Activated T-cell treated with anti-CD3 and anti-CD28 coated beads, Interleukin-2, amount 50 U/mL, for 24 hours (primary cell): ENCODE results near the gene ARID4A.

ENCODE experiments used
- DNase-seq: peaks from one replicate; pipeline ENCODE4 v3.0.0-alpha.2; 2020
- H3K27ac Mint-ChIP-seq: 2 replicates; pipeline ENCODE4 v1.8.0; 2020; ENCODE audit warnings: mild to moderate bottlenecking, mixed read lengths
- H3K27me3 Mint-ChIP-seq: 2 replicates; pipeline ENCODE4 v1.8.0; 2020; ENCODE audit warnings: mixed read lengths
- H3K36me3 Mint-ChIP-seq: 2 replicates; pipeline ENCODE4 v1.8.0; 2020; ENCODE audit warnings: low read depth, mixed read lengths
- H3K4me1 Mint-ChIP-seq: 2 replicates; pipeline ENCODE4 v1.8.0; 2020; ENCODE audit warnings: low read depth, mixed read lengths
- H3K4me3 Mint-ChIP-seq: 2 replicates; pipeline ENCODE4 v1.8.0; 2020; ENCODE audit warnings: mild to moderate bottlenecking, moderate library complexity, mixed read lengths
- H3K9me3 Mint-ChIP-seq: 2 replicates; pipeline ENCODE4 v1.8.0; 2020; ENCODE audit warnings: mixed read lengths

Gene ARID4A

GRCh38 chr14:58282925-58283593 lies 15.3 kb upstream of the ARID4A start:
- H3K4me3 Mint-ChIP-seq, result no peak overlapping the region
- no peaks in the 10 kb centered on the region for H3K27me3 Mint-ChIP-seq
- H3K4me1 Mint-ChIP-seq, result peaks cover 68% of the 10 kb centered on the region
- peak overlapping the region; percentile 97 for H3K27ac Mint-ChIP-seq
- peaks cover 99% of the 10 kb centered on the region for H3K36me3 Mint-ChIP-seq
- no peak for DNase-seq
- H3K9me3 Mint-ChIP-seq, result no peaks in the 10 kb centered on the region

GRCh38 chr14:58283730-58284129 lies 14.6 kb upstream of the ARID4A start:
- Mint-ChIP-seq H3K4me1 (peaks cover 75% of the 10 kb centered on the region), H3K27me3 (no peaks in the 10 kb centered on the region), H3K27ac (peak overlapping the region; percentile 97), H3K36me3 (peaks cover 99% of the 10 kb centered on the region), H3K9me3 (no peaks in the 10 kb centered on the region), H3K4me3 (no peak overlapping the region)
- no peak for DNase-seq

GRCh38 chr14:58285132-58285531 lies 13.2 kb upstream of the ARID4A start:
- Mint-ChIP-seq H3K36me3 (peaks cover 99% of the 10 kb centered on the region), H3K27ac (peak overlapping the region; percentile 81), H3K4me1 (peaks cover 82% of the 10 kb centered on the region), H3K4me3 (no peak overlapping the region), H3K9me3 (no peaks in the 10 kb centered on the region), H3K27me3 (no peaks in the 10 kb centered on the region)
- no peak for DNase-seq

GRCh38 chr14:58287607-58288042 lies 10.7 kb upstream of the ARID4A start:
- H3K27ac Mint-ChIP-seq, result peak overlapping the region; percentile 12
- H3K4me3 Mint-ChIP-seq, result no peak overlapping the region
- peaks cover 93% of the 10 kb centered on the region for H3K36me3 Mint-ChIP-seq
- H3K27me3 Mint-ChIP-seq, result no peaks in the 10 kb centered on the region
- H3K4me1 Mint-ChIP-seq, result peaks cover 73% of the 10 kb centered on the region
- no peaks in the 10 kb centered on the region for H3K9me3 Mint-ChIP-seq
- no peak for DNase-seq

- peaks cover 93% of the 10 kb centered on the region for H3K36me3 Mint-ChIP-seq
- H3K27me3 Mint-ChIP-seq, result no peaks in the 10 kb centered on the region
- peaks cover 72% of the 10 kb centered on the region for H3K4me1 Mint-ChIP-seq
- no peak for DNase-seq
- H3K9me3 Mint-ChIP-seq, result no peaks in the 10 kb centered on the region
- H3K4me3 Mint-ChIP-seq, result no peak overlapping the region
- H3K27ac Mint-ChIP-seq, result peak overlapping the region; percentile 74
These were observed 10.1 kb upstream of the ARID4A start for GRCh38 chr14:58288106-58288792.

GRCh38 chr14:58291646-58292045 lies 6.7 kb upstream of the ARID4A start:
- H3K27ac Mint-ChIP-seq, result peak overlapping the region; percentile 55
- no peaks in the 10 kb centered on the region for H3K27me3 Mint-ChIP-seq
- DNase-seq, result no peak
- no peaks in the 10 kb centered on the region for H3K9me3 Mint-ChIP-seq
- H3K36me3 Mint-ChIP-seq, result peaks cover 90% of the 10 kb centered on the region
- no peak overlapping the region for H3K4me3 Mint-ChIP-seq
- H3K4me1 Mint-ChIP-seq, result peaks cover 78% of the 10 kb centered on the region

- H3K4me3 Mint-ChIP-seq, result peak overlapping the region; percentile 21
- no peak for DNase-seq
- H3K27me3 Mint-ChIP-seq, result no peaks in the 10 kb centered on the region
- no peaks in the 10 kb centered on the region for H3K9me3 Mint-ChIP-seq
- no peak overlapping the region for H3K27ac Mint-ChIP-seq
- H3K4me1 Mint-ChIP-seq, result peaks cover 79% of the 10 kb centered on the region
- H3K36me3 Mint-ChIP-seq, result peaks cover 85% of the 10 kb centered on the region
These were observed 6.2 kb upstream of the ARID4A start for GRCh38 chr14:58292187-58292586.

- Mint-ChIP-seq H3K9me3 (no peaks in the 10 kb centered on the region), H3K4me3 (no peak overlapping the region), H3K4me1 (peaks cover 59% of the 10 kb centered on the region), H3K27me3 (no peaks in the 10 kb centered on the region), H3K36me3 (peaks cover 65% of the 10 kb centered on the region), H3K27ac (peak overlapping the region; percentile 63)
- no peak for DNase-seq
These were observed 4.2 kb upstream of the ARID4A start for GRCh38 chr14:58294201-58294600.

- Mint-ChIP-seq H3K27ac (no peak overlapping the region), H3K27me3 (no peaks in the 10 kb centered on the region), H3K4me1 (peaks cover 53% of the 10 kb centered on the region), H3K9me3 (no peaks in the 10 kb centered on the region), H3K4me3 (no peak overlapping the region), H3K36me3 (peaks cover 56% of the 10 kb centered on the region)
- no peak for DNase-seq
These were observed 1.6 kb upstream of the ARID4A start for GRCh38 chr14:58296726-58297125.

GRCh38 chr14:58297412-58297761 lies 968 bp upstream of the ARID4A start:
- no peak for DNase-seq
- H3K27me3 Mint-ChIP-seq, result no peaks in the 10 kb centered on the region
- H3K36me3 Mint-ChIP-seq, result peaks cover 57% of the 10 kb centered on the region
- no peaks in the 10 kb centered on the region for H3K9me3 Mint-ChIP-seq
- H3K4me1 Mint-ChIP-seq, result peaks cover 52% of the 10 kb centered on the region
- no peak overlapping the region for H3K4me3 Mint-ChIP-seq
- H3K27ac Mint-ChIP-seq, result no peak overlapping the region

- peak; percentile 96 for DNase-seq
- Mint-ChIP-seq H3K36me3 (peaks cover 56% of the 10 kb centered on the region), H3K9me3 (no peaks in the 10 kb centered on the region)
These were observed 436 bp upstream of the ARID4A start for GRCh38 chr14:58297762-58298476.

GRCh38 chr14:58299401-58300330 lies 1.3 kb downstream of the ARID4A start:
- Mint-ChIP-seq H3K9me3 (no peaks in the 10 kb centered on the region), H3K36me3 (peaks cover 52% of the 10 kb centered on the region), H3K27me3 (no peaks in the 10 kb centered on the region), H3K4me3 (no peak overlapping the region), H3K27ac (peak overlapping the region; percentile 96), H3K4me1 (peaks cover 39% of the 10 kb centered on the region)
- no peak for DNase-seq

More at GRCh38 chr14:58297762-58298476, 436 bp upstream of the ARID4A start:
- H3K27me3 Mint-ChIP-seq, result no peaks in the 10 kb centered on the region
- H3K4me1 Mint-ChIP-seq, result peaks cover 48% of the 10 kb centered on the region
- H3K27ac Mint-ChIP-seq, result no peak overlapping the region
- no peak overlapping the region for H3K4me3 Mint-ChIP-seq

- H3K27me3 Mint-ChIP-seq, result no peaks in the 10 kb centered on the region
- no peak for DNase-seq
- no peaks in the 10 kb centered on the region for H3K9me3 Mint-ChIP-seq
- no peak overlapping the region for H3K4me3 Mint-ChIP-seq
- peaks cover 49% of the 10 kb centered on the region for H3K36me3 Mint-ChIP-seq
- peaks cover 36% of the 10 kb centered on the region for H3K4me1 Mint-ChIP-seq
- no peak overlapping the region for H3K27ac Mint-ChIP-seq
These were observed 3.1 kb downstream of the ARID4A start for GRCh38 chr14:58301416-58301815.

- H3K27ac Mint-ChIP-seq, result peak overlapping the region; percentile 0
These were observed 7.4 kb downstream of the ARID4A start for GRCh38 chr14:58305730-58306129.

More at GRCh38 chr14:58305730-58306129, 7.4 kb downstream of the ARID4A start:
- H3K4me3 Mint-ChIP-seq, result no peak overlapping the region
- H3K9me3 Mint-ChIP-seq, result no peaks in the 10 kb centered on the region
- H3K4me1 Mint-ChIP-seq, result peaks cover 37% of the 10 kb centered on the region
- H3K27me3 Mint-ChIP-seq, result no peaks in the 10 kb centered on the region
- peaks cover 67% of the 10 kb centered on the region for H3K36me3 Mint-ChIP-seq
- DNase-seq, result no peak
